Kidney epithelial cell (primary cell): ENCODE measurements around the gene CCER1. TPM values are rescaled to one million over a fixed set of nuclear protein-coding genes. Genes with fewer than 3 reads are reported as not detected.

ENCODE experiments used
- DNase-seq: peaks from one replicate; pipeline ENCODE4 v3.0.0-alpha.2; 2010; ENCODE audit warnings: low read depth
- H3K27me3 ChIP-seq: 2 replicates; pipeline ENCODE4 v1.6.0; 2011; ENCODE audit warnings: low read length; ENCODE audit not compliant: control insufficient read depth, insufficient read depth
- H3K36me3 ChIP-seq: 2 replicates; pipeline ENCODE4 v1.5.1; 2011; ENCODE audit warnings: low read length; ENCODE audit not compliant: control insufficient read depth, insufficient read depth
- H3K4me3 ChIP-seq: 2 replicates; pipeline ENCODE4 v1.5.1; 2011; ENCODE audit warnings: low read depth, mild to moderate bottlenecking, control low read depth, low read length
- total RNA-seq: library from RNA; depleted of rRNA; stranded (reverse); fragments of >200 nt; gene quantifications from 2 replicates; pipeline ENCODE4 v1.2.3, GENCODE V29; 2015
- TF ChIP-seq, protein P1 (sequence below): IDR thresholded peaks from 2 replicates; pipeline ENCODE4 v1.5.1; 2011; ENCODE audit warnings: mild to moderate bottlenecking, moderate library complexity, low read length, control low read depth, inconsistent platforms; ENCODE audit not compliant: insufficient read depth, poor library complexity, severe bottlenecking

The CCER1 gene, protein sequence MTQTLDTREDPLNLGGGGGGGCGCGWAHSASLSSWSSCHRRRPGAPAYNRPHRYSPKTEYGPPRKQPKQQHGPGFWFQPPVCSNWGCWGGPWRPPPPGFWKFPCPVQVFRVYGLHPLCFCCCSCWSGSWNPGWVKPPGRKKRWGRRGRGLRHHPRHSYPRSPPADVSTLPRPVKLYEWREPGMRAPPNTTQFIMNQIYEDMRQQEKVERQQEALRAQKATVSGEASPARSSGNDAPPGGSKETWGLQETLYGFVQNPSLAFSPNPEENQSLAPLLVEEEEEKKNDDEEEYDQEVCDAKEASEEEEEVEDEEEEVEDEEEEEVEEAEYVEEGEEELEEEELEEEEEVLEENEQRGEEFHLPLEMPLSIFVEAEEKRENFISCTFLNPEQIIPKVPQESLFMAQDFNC
- total RNA-seq = not detected in 2 replicates

DNA sequence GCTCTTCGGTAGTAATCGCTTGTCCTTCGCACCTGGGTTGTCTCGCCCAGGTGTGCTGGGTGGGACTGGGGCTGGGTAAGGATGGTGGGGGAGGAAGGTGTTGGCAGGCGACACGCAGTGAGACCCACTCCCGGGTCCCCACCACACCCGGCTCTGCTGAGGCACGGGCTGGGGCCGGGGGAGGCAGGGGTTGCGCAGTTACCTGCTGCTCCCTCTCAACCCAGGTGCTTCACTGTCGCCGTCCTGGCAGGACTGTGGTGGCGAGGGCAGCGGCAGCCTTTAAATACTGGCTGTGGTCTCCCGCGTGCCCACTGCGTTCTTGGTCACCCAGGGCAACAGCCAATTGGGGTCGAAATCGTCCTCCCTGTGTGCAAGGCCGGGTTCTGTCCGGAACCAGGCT lies at the start of gene CCER1:
Gene CCER1 (minus strand): TSS at position 256 of the 400 bp plus-strand sequence. CDS start 434 bp downstream, outside the sequence.
- H3K36me3 ChIP-seq = no peaks in the 10 kb centered on the region
- DNase-seq = no peak
- TF ChIP-seq, protein P1, sequence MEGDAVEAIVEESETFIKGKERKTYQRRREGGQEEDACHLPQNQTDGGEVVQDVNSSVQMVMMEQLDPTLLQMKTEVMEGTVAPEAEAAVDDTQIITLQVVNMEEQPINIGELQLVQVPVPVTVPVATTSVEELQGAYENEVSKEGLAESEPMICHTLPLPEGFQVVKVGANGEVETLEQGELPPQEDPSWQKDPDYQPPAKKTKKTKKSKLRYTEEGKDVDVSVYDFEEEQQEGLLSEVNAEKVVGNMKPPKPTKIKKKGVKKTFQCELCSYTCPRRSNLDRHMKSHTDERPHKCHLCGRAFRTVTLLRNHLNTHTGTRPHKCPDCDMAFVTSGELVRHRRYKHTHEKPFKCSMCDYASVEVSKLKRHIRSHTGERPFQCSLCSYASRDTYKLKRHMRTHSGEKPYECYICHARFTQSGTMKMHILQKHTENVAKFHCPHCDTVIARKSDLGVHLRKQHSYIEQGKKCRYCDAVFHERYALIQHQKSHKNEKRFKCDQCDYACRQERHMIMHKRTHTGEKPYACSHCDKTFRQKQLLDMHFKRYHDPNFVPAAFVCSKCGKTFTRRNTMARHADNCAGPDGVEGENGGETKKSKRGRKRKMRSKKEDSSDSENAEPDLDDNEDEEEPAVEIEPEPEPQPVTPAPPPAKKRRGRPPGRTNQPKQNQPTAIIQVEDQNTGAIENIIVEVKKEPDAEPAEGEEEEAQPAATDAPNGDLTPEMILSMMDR = no peak
- no peaks in the 10 kb centered on the region for H3K27me3 ChIP-seq
- no peak within 1 kb of the TSS for H3K4me3 ChIP-seq

DNA sequence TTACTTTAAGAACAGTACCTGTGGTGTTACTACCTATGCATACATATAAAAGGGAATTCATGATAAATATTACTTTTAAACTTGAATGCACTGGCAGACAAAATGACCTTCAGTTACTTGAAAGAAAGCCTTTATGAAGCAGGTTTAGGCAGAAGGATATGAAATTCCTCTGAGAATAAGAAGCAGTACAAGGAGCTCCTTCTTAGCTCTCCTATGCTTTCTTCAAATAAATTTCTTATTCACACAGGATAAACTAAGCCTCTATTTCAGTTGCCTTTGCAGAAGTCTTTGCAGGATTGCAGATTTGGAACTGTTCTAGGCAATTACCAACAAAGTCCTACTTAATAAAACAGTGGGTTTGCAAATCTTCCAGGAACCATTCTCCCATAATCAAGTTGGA lies 48.8 kb upstream of the CCER1 start:
- TF ChIP-seq, protein P1 = no peak
- DNase-seq = no peak
- Histone ChIP-seq H3K36me3 (no peaks in the 10 kb centered on the region), H3K4me3 (no peak overlapping the region), H3K27me3 (no peaks in the 10 kb centered on the region)

DNA sequence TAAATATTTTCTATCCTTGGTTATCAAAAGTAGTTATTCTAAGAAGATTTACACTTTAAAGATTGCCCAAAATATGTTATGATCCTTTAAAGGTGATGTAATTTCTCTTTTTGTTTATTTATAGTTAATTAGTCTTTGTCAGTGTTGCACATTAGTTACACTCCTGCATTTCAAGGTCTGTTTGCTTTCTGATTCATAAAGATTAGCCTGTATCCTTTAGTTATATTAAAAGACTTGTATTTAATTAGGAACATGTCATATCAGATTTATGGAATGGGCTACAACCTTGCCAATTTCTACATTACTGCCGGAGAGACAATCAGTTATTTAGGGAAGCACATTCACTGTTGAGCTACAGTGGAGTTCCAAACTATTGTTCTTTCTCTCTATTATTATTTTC lies 46.3 kb upstream of the CCER1 start:
- DNase-seq = no peak
- Histone ChIP-seq H3K36me3 (no peaks in the 10 kb centered on the region), H3K4me3 (no peak overlapping the region), H3K27me3 (no peaks in the 10 kb centered on the region)
- TF ChIP-seq, protein P1 = no peak

DNA sequence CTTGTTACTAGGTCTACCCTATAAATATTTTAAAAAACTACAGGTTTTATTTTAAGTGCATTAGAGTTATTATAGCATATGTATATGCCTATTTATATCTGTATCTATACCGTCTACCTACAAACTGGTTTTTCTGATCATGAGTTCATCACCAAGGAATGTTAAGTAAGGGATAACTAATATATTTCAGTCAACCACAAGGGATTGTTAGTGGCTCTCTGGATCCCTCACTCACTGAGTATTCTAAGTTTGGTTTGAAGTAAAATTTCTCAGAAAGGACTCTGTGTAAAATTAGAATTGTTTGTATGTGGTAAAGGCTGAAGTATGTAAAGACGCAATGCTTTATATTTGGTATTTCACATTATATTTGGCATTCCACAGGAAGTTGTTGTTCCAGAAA lies 45.0 kb upstream of the CCER1 start:
- no peaks in the 10 kb centered on the region for H3K27me3 ChIP-seq
- DNase-seq = no peak
- no peaks in the 10 kb centered on the region for H3K36me3 ChIP-seq
- TF ChIP-seq, protein P1 = no peak
- no peak overlapping the region for H3K4me3 ChIP-seq

DNA sequence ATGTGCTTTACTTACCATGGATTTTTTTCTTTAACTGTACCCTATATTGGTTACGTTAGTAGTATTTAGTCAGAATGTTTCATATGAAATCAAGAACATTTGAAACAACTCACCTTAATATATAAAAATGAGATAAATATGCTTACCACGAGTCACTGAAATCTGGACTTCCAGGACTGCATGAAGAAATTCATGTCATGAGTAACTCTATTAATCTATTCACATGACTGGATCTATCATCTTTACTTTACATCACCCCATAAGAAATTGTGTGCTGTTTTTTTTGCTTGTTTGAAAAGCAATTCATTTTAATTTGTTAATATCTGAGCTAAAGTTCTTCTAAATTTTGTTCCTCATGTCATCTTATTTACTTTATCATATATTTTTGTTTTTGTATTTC lies 44.6 kb upstream of the CCER1 start:
- H3K4me3 ChIP-seq = no peak overlapping the region
- TF ChIP-seq, protein P1 = no peak
- no peak for DNase-seq

DNA sequence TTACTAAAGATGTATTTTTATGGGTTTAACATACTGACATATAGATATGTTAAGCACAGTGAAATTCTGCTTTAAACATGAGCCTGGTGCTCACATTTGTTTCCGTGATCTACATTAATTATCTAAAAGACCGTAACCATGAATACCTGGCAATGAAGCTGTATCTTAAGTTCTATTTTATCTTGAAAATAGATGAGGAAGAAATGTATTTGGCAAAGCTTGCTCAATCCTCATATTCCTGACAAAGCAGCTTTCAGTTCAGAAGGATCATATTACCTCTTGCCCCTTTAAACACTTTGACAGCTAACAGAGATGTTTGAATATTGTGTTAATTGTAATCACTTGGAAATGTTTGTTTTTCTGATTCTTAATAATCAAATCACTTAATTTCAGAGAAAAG lies 40.0 kb upstream of the CCER1 start:
- no peaks in the 10 kb centered on the region for H3K27me3 ChIP-seq
- H3K36me3 ChIP-seq = no peaks in the 10 kb centered on the region
- DNase-seq = no peak
- TF ChIP-seq, protein P1 = no peak
- H3K4me3 ChIP-seq = no peak overlapping the region

More for the DNA sequence above, 44.6 kb upstream of the CCER1 start:
- Histone ChIP-seq H3K27me3 (no peaks in the 10 kb centered on the region), H3K36me3 (no peaks in the 10 kb centered on the region)
